Adipocyte (in vitro differentiated cells): ENCODE results near the gene ACSM4.

Source experiments
- DNase-seq: peaks from one replicate; pipeline ENCODE4 v3.0.0-alpha.2; 2015; ENCODE audit warnings: low read depth
- H3K27me3 ChIP-seq: replicated peaks from 2 replicates; pipeline ENCODE4 v1.7.0; 2013; ENCODE audit warnings: mild to moderate bottlenecking, low read length, moderate library complexity; ENCODE audit not compliant: control insufficient read depth, insufficient read depth
- H3K36me3 ChIP-seq: 2 replicates; pipeline ENCODE4 v1.7.0; 2013; ENCODE audit warnings: low read length, mild to moderate bottlenecking, moderate library complexity; ENCODE audit not compliant: control insufficient read depth, insufficient read depth, severe bottlenecking
- H3K4me1 ChIP-seq: 2 replicates; pipeline ENCODE4 v1.7.0; 2013; ENCODE audit warnings: mild to moderate bottlenecking, low read length, moderate library complexity; ENCODE audit not compliant: control insufficient read depth, insufficient read depth
- H3K4me3 ChIP-seq: 2 replicates; pipeline ENCODE4 v1.7.0; 2013; ENCODE audit warnings: mild to moderate bottlenecking, low read length, moderate library complexity
- H3K9ac ChIP-seq: 2 replicates; pipeline ENCODE4 v1.7.0; 2013; ENCODE audit warnings: mild to moderate bottlenecking, low read length, moderate library complexity
- H3K9me3 ChIP-seq: 2 replicates; pipeline ENCODE4 v1.7.0; 2013; ENCODE audit warnings: mild to moderate bottlenecking, low read length, moderate library complexity; ENCODE audit not compliant: control insufficient read depth

ACSM4 gene

DNA sequence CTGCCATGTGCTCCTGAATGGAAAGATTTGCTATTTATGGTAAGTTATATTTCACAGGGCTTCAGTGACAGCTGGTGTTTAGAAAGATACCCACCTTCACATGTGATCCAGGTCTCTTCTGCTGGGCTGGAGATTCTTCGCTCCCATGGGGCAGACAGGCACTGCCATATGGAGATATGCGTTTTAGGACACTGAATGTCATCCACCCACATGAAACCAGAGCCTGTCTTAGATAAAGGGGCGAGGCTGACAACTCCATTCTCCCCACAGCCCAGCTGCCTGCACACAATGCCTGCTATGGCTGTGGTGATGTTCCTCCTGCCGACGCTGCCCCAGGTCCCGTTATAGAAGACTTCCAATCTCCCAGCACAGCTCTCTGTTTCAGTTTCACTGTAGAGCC lies 69.4 kb downstream of the ACSM4 start:
- DNase-seq = no peak
- no peak overlapping the region for H3K9ac ChIP-seq
- H3K4me3 ChIP-seq = no peak overlapping the region

DNA sequence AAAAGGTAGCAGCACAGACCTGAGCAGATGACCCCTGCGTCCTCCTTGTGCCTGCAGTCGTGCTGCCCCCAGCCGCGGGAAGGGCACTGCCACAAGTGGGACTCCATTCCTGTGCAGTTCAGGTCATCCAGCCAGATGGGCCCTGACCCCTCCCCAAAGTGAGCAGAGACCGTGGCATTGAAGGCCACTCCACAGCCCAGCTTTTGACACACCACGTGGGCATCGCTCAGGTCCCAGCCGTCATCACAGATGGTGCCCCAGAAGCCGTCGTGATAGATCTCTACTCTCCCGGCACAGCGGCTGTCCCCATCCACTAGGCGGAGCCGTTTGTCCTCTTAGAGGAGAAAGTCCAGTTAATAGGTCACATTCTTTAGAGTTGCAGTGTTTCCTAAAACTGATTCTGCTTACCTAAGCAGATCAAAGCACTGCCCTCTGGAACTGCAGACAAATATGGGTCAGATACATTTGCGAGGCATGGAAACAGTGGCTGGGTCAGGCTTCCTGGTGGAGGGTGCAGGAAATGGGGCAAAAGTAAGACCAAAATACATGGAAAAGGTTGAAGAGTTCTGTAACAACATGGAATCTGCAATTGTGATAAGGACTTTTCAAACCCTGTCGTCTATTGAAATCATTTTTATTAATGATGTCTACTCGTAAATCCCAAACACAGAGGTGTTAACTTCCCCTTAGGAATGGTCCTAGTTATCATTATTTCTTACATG lies 70.7 kb downstream of the ACSM4 start:
- Histone ChIP-seq H3K9me3 (no peaks in the 10 kb centered on the region), H3K36me3 (no peaks in the 10 kb centered on the region), H3K27me3 (peaks cover 2% of the 10 kb centered on the region), H3K4me1 (no peaks in the 10 kb centered on the region), H3K9ac (no peak overlapping the region), H3K4me3 (no peak overlapping the region)
- peak; percentile 43 for DNase-seq

More for the DNA sequence above, 69.4 kb downstream of the ACSM4 start:
- Histone ChIP-seq H3K4me1 (no peaks in the 10 kb centered on the region), H3K9me3 (no peaks in the 10 kb centered on the region), H3K36me3 (no peaks in the 10 kb centered on the region), H3K27me3 (peaks cover 2% of the 10 kb centered on the region)

DNA sequence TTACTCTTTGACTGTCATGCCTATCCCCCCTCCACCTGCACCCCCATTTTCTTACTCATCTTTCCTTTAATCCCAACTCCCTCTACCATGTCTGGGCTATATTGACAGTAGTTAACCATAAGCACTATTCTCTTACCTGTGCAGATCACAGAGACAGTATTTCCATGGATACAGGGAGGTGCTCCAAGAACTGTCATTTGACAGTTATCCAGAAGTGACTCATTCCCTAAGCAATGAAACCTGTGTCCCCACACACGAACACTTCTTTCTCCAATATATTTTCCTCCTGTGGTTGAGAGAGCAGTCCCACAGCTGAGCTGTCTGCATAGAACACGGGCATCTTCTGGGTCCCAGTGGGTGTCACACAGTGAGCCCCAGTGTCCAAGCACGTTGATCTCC lies 71.3 kb downstream of the ACSM4 start:
- no peaks in the 10 kb centered on the region for H3K9me3 ChIP-seq
- H3K36me3 ChIP-seq = no peaks in the 10 kb centered on the region
- H3K4me1 ChIP-seq = no peaks in the 10 kb centered on the region
- peaks cover 2% of the 10 kb centered on the region for H3K27me3 ChIP-seq
- no peak overlapping the region for H3K4me3 ChIP-seq
- no peak for DNase-seq
- no peak overlapping the region for H3K9ac ChIP-seq

DNA sequence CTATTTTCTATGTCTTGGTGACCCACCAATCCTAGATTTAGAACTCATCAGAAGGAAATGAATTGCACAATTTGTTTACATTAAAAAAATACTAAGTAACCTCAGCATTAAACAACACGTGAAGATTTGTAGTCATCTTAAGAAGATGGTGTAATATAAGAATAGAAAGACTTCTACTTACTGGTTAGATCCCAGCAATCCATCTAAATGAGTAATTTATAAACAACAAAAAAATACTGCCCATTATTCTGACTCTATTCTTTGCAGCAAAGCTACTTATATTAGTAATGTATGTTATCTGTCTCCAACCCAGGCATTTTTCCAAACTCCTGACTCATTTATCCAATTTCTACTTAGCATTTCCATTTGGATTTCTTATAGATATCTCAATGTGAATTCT lies 72.3 kb downstream of the ACSM4 start:
- no peaks in the 10 kb centered on the region for H3K36me3 ChIP-seq
- no peaks in the 10 kb centered on the region for H3K9me3 ChIP-seq
- no peak overlapping the region for H3K4me3 ChIP-seq
- no peak for DNase-seq
- no peaks in the 10 kb centered on the region for H3K4me1 ChIP-seq
- peaks cover 2% of the 10 kb centered on the region for H3K27me3 ChIP-seq
- H3K9ac ChIP-seq = no peak overlapping the region
